Erythroblast (primary cell): ENCODE results near the gene DCAF8L1.
"Not testable (repeated sequence)": the region's sequence is repeated elsewhere in the genome, so short reads cannot be mapped to it uniquely, and the experiment has no call there.

Source experiments
- DNase-seq, 2 experiments: peaks; one replicate each; lab custom pipeline; 2025; lab: John Stamatoyannopoulos, UW
- GATA1 ChIP-seq: IDR thresholded peaks from 2 replicates; pipeline ENCODE4 v1.6.1; 2011; ENCODE audit warnings: low read depth, mild to moderate bottlenecking, control low read depth, low read length, moderate library complexity
- POLR2A ChIP-seq: IDR thresholded peaks from 2 replicates; pipeline ENCODE4 v1.6.1; 2011; ENCODE audit warnings: mild to moderate bottlenecking, low read length

The DCAF8L1 gene

GRCh38 chrX:27964432-27964831 is 16.8 kb downstream of the DCAF8L1 start:
- DNase-seq: no peak
- TF ChIP-seq GATA1 (no peak), POLR2A (no peak)

GRCh38 chrX:27960410-27960809 is 20.8 kb downstream of the DCAF8L1 start:
- DNase-seq: not testable (repeated sequence)

- DNase-seq: no peak
- TF ChIP-seq GATA1 (no peak), POLR2A (no peak)
Observed at GRCh38 chrX:27953171-27953570, 28.1 kb downstream of the DCAF8L1 start.

GRCh38 chrX:27933361-27933760 is 47.9 kb downstream of the DCAF8L1 start:
- TF ChIP-seq GATA1: no peak
- no peak for TF ChIP-seq POLR2A

More at GRCh38 chrX:27933361-27933760, 47.9 kb downstream of the DCAF8L1 start:
- no peak for DNase-seq
